GM23338 (cell line): ENCODE results near the gene NBAS. TPM values are rescaled to one million over a fixed set of nuclear protein-coding genes. Genes with fewer than 3 reads are reported as not detected.

Experiments
- ATAC-seq: fragments of 200-7000 bp; cut with Tn5 transposase; 3 replicates; pipeline ENCODE4 v1.9.1; 2020
- DNase-seq: peaks from one replicate; pipeline ENCODE4 v3.0.0-alpha.2; 2015; ENCODE audit warnings: low spot score
- H2AFZ ChIP-seq: fragments of 200-600 bp; sonication (generic); 2 replicates; pipeline ENCODE4 v1.8.0; 2016; ENCODE audit warnings: antibody characterized with exemption, mild to moderate bottlenecking, moderate library complexity
- H3F3A ChIP-seq: fragments of 200-600 bp; sonication (generic); replicated peaks from 2 replicates; pipeline ENCODE4 v1.8.0; 2017; ENCODE audit warnings: antibody characterized with exemption, mixed run types, low read depth
- H3K27ac ChIP-seq: fragments of 200-600 bp; sonication (generic); 2 replicates; pipeline ENCODE4 v1.6.1; 2016; ENCODE audit warnings: low read depth
- H3K27me3 ChIP-seq: fragments of 200-600 bp; sonication (generic); 2 replicates; pipeline ENCODE4 v1.8.0; 2016; ENCODE audit warnings: mild to moderate bottlenecking, mixed run types, moderate library complexity; ENCODE audit not compliant: insufficient read depth
- H3K36me3 ChIP-seq: fragments of 200-600 bp; sonication (generic); 2 replicates; pipeline ENCODE4 v1.8.0; 2016; ENCODE audit warnings: mild to moderate bottlenecking; ENCODE audit not compliant: insufficient read depth
- H3K4me1 ChIP-seq: fragments of 200-600 bp; sonication (generic); 2 replicates; pipeline ENCODE4 v1.8.0; 2016; ENCODE audit warnings: mild to moderate bottlenecking, moderate library complexity; ENCODE audit not compliant: insufficient read depth
- H3K4me2 ChIP-seq: fragments of 200-600 bp; sonication (generic); 2 replicates; pipeline ENCODE4 v1.7.1; 2017; ENCODE audit warnings: mixed run types
- H3K4me3 ChIP-seq: fragments of 200-600 bp; sonication (generic); 2 replicates; pipeline ENCODE4 v1.6.1; 2016; ENCODE audit warnings: mixed run types
- H3K79me2 ChIP-seq: fragments of 200-600 bp; sonication (generic); replicated peaks from 2 replicates; pipeline ENCODE4 v1.8.0; 2017; ENCODE audit warnings: mild to moderate bottlenecking; ENCODE audit not compliant: insufficient read depth
- H3K9me2 ChIP-seq: fragments of 200-600 bp; sonication (generic); 2 replicates; pipeline ENCODE4 v1.8.0; 2017; ENCODE audit not compliant: insufficient read depth
- H4K20me1 ChIP-seq: fragments of 200-600 bp; sonication (generic); replicated peaks from 2 replicates; pipeline ENCODE4 v1.8.0; 2017; ENCODE audit warnings: mild to moderate bottlenecking; ENCODE audit not compliant: insufficient read depth
- H3K27ac Mint-ChIP-seq: 2 replicates; pipeline ENCODE4 v1.8.0; 2020; ENCODE audit warnings: inconsistent platforms, mild to moderate bottlenecking, moderate library complexity, mixed read lengths
- H3K27me3 Mint-ChIP-seq: 3 replicates; pipeline ENCODE4 v1.8.0; 2022; ENCODE audit warnings: low read depth, mild to moderate bottlenecking, moderate library complexity, mixed read lengths, inconsistent platforms; ENCODE audit not compliant: insufficient read depth, poor library complexity
- H3K36me3 Mint-ChIP-seq: 3 replicates; pipeline ENCODE4 v1.8.0; 2021; ENCODE audit warnings: low read depth, mild to moderate bottlenecking, inconsistent platforms, moderate library complexity, mixed read lengths
- H3K4me1 Mint-ChIP-seq: 3 replicates; pipeline ENCODE4 v1.8.0; 2020; ENCODE audit warnings: mild to moderate bottlenecking, inconsistent platforms, mixed read lengths
- H3K4me3 Mint-ChIP-seq: 3 replicates; pipeline ENCODE4 v1.8.0; 2021; ENCODE audit warnings: moderate library complexity, mild to moderate bottlenecking, inconsistent platforms, mixed read lengths
- H3K9me3 Mint-ChIP-seq: 3 replicates; pipeline ENCODE4 v1.8.0; 2020; ENCODE audit warnings: moderate library complexity, mild to moderate bottlenecking, inconsistent platforms, mixed read lengths
- CREB1 ChIP-seq: fragments of 250-450 bp; sonication (Bioruptor Pico); IDR thresholded peaks from 2 replicates; pipeline ENCODE4 v1.5.0; 2020; ENCODE audit warnings: low read depth, mild to moderate bottlenecking, moderate library complexity
- ETS1 ChIP-seq: IDR thresholded peaks from 2 replicates; pipeline ENCODE4 v1.6.1; 2016; ENCODE audit warnings: antibody characterized with exemption
- EZH2 ChIP-seq: fragments of 200-600 bp; sonication (generic); IDR thresholded peaks from one replicate; pipeline ENCODE4 v1.8.0; 2017; ENCODE audit warnings: antibody characterized with exemption, mild to moderate bottlenecking, low read depth; ENCODE audit not compliant: unreplicated experiment
- JUNB ChIP-seq: IDR thresholded peaks from one replicate; pipeline ENCODE4 v1.6.1; 2016; ENCODE audit warnings: antibody characterized with exemption; ENCODE audit not compliant: unreplicated experiment
- NANOG ChIP-seq: IDR thresholded peaks from 2 replicates; pipeline ENCODE4 v1.6.1; 2016; ENCODE audit warnings: antibody characterized with exemption, borderline replicate concordance
- POLR2AphosphoS5 ChIP-seq: IDR thresholded peaks from 2 replicates; pipeline ENCODE4 v1.6.1; 2016; ENCODE audit warnings: antibody characterized with exemption, low read depth
- STAT1 ChIP-seq: IDR thresholded peaks from one replicate; pipeline ENCODE4 v1.6.1; 2016; ENCODE audit warnings: antibody characterized with exemption; ENCODE audit not compliant: unreplicated experiment
- ZNF114 ChIP-seq: fragments of 250-450 bp; sonication (Bioruptor Pico); IDR thresholded peaks from 2 replicates; pipeline ENCODE4 v1.5.0; 2020; ENCODE audit warnings: mild to moderate bottlenecking, moderate library complexity
- polyA plus RNA-seq: library from polyadenylated mRNA; unstranded; fragments of >200 nt; fragmentation: Nextera tagmentation; extraction: Ambion mirVana; gene quantifications from 2 replicates; pipeline ENCODE4 v1.2.1, GENCODE V29; 2016
- total RNA-seq: library from RNA; depleted of rRNA; stranded (reverse); fragments of >200 nt; shearing (Covaris generic); gene quantifications from 2 replicates; pipeline ENCODE4 v1.2.3, GENCODE V29; 2014
- TF ChIP-seq, protein P1 (sequence below), 2 experiments: fragments of 200-600 bp in 1 of 2; sonication (generic) in 1 of 2; conservative IDR thresholded peaks; 2 replicates each; pipeline versions ENCODE4 v1.5.1 to v1.6.1; 2016 to 2017; ENCODE audit warnings: antibody characterized with exemption in 2 of 2, low read depth in 2 of 2, mild to moderate bottlenecking in 2 of 2, moderate library complexity in 1 of 2
- TF ChIP-seq, protein P2 (sequence below): IDR thresholded peaks from one replicate; pipeline ENCODE4 v1.6.1; 2018; ENCODE audit warnings: antibody characterized with exemption; ENCODE audit not compliant: unreplicated experiment

The NBAS gene
- total and polyA plus RNA-seq, 2 experiments from 2014 or later, result 24.8 to 38.9 TPM

DNA sequence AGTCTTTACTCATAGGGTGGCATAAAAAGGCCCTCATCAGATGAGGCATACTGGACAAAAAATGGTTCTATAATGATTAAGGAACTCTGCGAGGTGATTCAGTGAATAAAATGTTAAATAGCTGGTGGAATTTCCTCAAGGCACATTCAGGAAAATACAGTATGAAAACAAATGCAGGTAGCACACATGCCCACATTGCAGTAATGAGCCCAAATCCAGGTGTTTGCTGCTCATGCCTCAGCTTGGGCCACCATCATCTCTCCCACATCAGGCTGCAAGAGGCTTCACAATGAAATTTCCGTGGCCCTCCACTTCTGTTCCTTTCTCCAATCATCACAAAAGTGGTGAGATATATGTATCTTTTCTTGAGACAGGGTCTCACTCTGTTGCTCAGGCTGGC, 298.3 kb downstream of the NBAS start:
- H3K4me1 Mint-ChIP-seq, result peaks cover 54% of the 10 kb centered on the region
- no peak overlapping the region for H3K4me3 ChIP-seq
- no peaks in the 10 kb centered on the region for H3K9me2 ChIP-seq
- no peak overlapping the region for H3K27ac ChIP-seq
- peaks cover 13% of the 10 kb centered on the region for H3K27me3 Mint-ChIP-seq
- peaks cover 17% of the 10 kb centered on the region for H3K9me3 Mint-ChIP-seq
- H3K36me3 ChIP-seq, result peaks cover under 1% of the 10 kb centered on the region; the same call in 1 of the 2 replicates
- DNase-seq (no peak), ATAC-seq (no peak)
- H3K36me3 Mint-ChIP-seq, result peaks cover 16% of the 10 kb centered on the region
- H3K4me1 ChIP-seq, result peaks cover 31% of the 10 kb centered on the region
- H2AFZ ChIP-seq, result no peak overlapping the region
- H3K79me2 ChIP-seq, result no peaks in the 10 kb centered on the region
- H3K27ac Mint-ChIP-seq, result no peak overlapping the region
- H3K27me3 ChIP-seq, result no peaks in the 10 kb centered on the region
- H3K4me2 ChIP-seq, result no peak overlapping the region
- H3F3A ChIP-seq, result no peaks in the 10 kb centered on the region
- TF ChIP-seq EZH2 (no peak), STAT1 (no peak), ZNF114 (CRISPR knock-in tag) (no peak), JUNB (no peak), CREB1 (no peak), NANOG (no peak), ETS1 (no peak)
- TF ChIP-seq, protein P1, sequence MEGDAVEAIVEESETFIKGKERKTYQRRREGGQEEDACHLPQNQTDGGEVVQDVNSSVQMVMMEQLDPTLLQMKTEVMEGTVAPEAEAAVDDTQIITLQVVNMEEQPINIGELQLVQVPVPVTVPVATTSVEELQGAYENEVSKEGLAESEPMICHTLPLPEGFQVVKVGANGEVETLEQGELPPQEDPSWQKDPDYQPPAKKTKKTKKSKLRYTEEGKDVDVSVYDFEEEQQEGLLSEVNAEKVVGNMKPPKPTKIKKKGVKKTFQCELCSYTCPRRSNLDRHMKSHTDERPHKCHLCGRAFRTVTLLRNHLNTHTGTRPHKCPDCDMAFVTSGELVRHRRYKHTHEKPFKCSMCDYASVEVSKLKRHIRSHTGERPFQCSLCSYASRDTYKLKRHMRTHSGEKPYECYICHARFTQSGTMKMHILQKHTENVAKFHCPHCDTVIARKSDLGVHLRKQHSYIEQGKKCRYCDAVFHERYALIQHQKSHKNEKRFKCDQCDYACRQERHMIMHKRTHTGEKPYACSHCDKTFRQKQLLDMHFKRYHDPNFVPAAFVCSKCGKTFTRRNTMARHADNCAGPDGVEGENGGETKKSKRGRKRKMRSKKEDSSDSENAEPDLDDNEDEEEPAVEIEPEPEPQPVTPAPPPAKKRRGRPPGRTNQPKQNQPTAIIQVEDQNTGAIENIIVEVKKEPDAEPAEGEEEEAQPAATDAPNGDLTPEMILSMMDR (conservative IDR thresholded peaks at IDR 0.05; ENCODE audit: low read depth in 2 of 2), result no peak
- TF ChIP-seq, protein P2, sequence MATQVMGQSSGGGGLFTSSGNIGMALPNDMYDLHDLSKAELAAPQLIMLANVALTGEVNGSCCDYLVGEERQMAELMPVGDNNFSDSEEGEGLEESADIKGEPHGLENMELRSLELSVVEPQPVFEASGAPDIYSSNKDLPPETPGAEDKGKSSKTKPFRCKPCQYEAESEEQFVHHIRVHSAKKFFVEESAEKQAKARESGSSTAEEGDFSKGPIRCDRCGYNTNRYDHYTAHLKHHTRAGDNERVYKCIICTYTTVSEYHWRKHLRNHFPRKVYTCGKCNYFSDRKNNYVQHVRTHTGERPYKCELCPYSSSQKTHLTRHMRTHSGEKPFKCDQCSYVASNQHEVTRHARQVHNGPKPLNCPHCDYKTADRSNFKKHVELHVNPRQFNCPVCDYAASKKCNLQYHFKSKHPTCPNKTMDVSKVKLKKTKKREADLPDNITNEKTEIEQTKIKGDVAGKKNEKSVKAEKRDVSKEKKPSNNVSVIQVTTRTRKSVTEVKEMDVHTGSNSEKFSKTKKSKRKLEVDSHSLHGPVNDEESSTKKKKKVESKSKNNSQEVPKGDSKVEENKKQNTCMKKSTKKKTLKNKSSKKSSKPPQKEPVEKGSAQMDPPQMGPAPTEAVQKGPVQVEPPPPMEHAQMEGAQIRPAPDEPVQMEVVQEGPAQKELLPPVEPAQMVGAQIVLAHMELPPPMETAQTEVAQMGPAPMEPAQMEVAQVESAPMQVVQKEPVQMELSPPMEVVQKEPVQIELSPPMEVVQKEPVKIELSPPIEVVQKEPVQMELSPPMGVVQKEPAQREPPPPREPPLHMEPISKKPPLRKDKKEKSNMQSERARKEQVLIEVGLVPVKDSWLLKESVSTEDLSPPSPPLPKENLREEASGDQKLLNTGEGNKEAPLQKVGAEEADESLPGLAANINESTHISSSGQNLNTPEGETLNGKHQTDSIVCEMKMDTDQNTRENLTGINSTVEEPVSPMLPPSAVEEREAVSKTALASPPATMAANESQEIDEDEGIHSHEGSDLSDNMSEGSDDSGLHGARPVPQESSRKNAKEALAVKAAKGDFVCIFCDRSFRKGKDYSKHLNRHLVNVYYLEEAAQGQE, result no peak
- no peak overlapping the region for H3K4me3 Mint-ChIP-seq
- no peaks in the 10 kb centered on the region for H4K20me1 ChIP-seq

- peaks cover 13% of the 10 kb centered on the region for H3K27me3 Mint-ChIP-seq
- no peak for ATAC-seq
- no peak overlapping the region for H2AFZ ChIP-seq
- no peaks in the 10 kb centered on the region for H3K79me2 ChIP-seq
- H3F3A ChIP-seq, result no peaks in the 10 kb centered on the region
- H4K20me1 ChIP-seq, result no peaks in the 10 kb centered on the region
- no peak overlapping the region for H3K27ac ChIP-seq
- H3K36me3 Mint-ChIP-seq, result peaks cover 33% of the 10 kb centered on the region
- H3K9me2 ChIP-seq, result no peaks in the 10 kb centered on the region
- no peak overlapping the region for H3K27ac Mint-ChIP-seq
- peak overlapping the region; percentile 39 for H3K4me2 ChIP-seq
- H3K4me1 ChIP-seq, result peaks cover 31% of the 10 kb centered on the region
- no peak for DNase-seq
- peaks cover 4% of the 10 kb centered on the region; the same call in 1 of the 2 replicates for H3K36me3 ChIP-seq
- H3K4me3 ChIP-seq, result no peak overlapping the region
- no peaks in the 10 kb centered on the region for H3K27me3 ChIP-seq
- no peak overlapping the region for H3K4me3 Mint-ChIP-seq
- peaks cover 30% of the 10 kb centered on the region for H3K9me3 Mint-ChIP-seq
- peaks cover 47% of the 10 kb centered on the region for H3K4me1 Mint-ChIP-seq
- no peak for TF ChIP-seq POLR2AphosphoS5
- TF ChIP-seq, protein P2, result no peak
Measured at GRCh38 chr2:15260835-15261234, 300.3 kb downstream of the NBAS start.
